Amniotic epithelial cell (primary cell): Measurements from ENCODE around the gene UBL3.
A peak's percentile ranks its signal among the peaks of the same experiment; 100 is the strongest.

Experiments
- DNase-seq: peaks from one replicate; pipeline ENCODE4 v3.0.0-alpha.2; 2010; ENCODE audit warnings: low read depth

The UBL3 gene

GRCh38 chr13:29850213-29850898 is at the start of gene UBL3:
Gene UBL3 (minus strand): TSS chr13:29850617. CDS start chr13:29849538, 1,079 bp downstream.
- peak; percentile 95 for DNase-seq

DNA sequence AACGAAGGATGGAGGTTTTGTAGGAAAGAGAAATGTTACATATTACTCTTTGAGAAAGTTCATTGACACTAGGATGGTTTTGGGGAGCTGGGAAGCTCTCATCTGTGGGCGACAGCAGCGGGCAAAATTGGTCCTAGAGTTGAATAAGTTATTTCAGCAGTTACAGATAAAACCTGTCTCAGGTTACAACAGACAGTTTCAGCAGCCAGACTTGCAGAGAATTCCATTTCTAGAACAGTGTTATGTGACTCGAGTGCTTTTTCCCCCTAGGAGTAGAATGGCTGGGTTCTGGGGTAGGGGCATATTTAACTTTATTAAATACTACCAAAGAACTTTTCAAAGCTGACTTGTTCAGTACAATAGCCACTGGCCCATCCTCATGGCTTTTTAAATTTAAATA is 46.7 kb upstream of the UBL3 start:
- DNase-seq = no peak

- no peak for DNase-seq
Measured at GRCh38 chr13:29893438-29893837, 43.0 kb upstream of the UBL3 start.

- DNase-seq = no peak
Measured at GRCh38 chr13:29892151-29892550, 41.7 kb upstream of the UBL3 start.

DNA sequence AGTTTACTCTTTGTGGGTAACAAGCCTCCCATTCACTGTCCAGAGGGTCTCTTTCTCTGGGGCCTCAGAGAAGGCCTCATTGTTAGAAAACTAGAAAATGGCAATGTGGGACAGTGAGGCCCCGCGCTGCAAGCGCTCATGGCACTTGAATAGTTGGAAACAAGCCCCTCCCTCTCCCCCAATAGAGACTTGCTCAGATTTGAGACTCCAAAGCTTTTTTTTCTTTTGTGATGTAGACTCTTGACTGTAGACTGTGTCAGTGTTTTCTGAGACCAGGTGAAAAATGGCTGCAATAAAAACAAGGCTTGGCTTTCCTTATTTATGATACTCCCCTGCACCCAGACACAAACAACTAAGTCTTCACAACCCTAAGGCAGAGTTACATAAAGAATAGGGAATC is 38.7 kb upstream of the UBL3 start:
- no peak for DNase-seq

GRCh38 chr13:29888306-29888705 is 37.9 kb upstream of the UBL3 start:
- DNase-seq = peak; percentile 69

DNA sequence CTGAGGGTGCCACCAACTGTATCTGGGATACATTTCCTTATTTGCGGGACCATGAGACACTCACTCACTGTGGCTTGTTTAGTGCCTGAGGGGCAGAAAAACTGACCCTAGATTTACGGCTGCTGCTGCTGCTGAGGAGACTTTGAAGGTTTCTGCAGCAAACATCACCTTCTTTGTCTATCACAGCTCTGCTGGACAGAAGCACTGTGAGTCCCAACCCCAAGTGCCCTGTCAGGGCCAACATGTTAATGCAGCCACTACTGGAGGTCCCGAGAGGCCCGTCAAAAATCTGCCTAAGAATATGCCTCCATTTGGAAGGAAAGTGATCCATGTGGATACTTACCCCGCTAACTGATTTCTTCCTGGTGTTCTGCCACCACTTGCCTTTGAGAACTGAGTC is 37.3 kb upstream of the UBL3 start:
- no peak for DNase-seq

DNA sequence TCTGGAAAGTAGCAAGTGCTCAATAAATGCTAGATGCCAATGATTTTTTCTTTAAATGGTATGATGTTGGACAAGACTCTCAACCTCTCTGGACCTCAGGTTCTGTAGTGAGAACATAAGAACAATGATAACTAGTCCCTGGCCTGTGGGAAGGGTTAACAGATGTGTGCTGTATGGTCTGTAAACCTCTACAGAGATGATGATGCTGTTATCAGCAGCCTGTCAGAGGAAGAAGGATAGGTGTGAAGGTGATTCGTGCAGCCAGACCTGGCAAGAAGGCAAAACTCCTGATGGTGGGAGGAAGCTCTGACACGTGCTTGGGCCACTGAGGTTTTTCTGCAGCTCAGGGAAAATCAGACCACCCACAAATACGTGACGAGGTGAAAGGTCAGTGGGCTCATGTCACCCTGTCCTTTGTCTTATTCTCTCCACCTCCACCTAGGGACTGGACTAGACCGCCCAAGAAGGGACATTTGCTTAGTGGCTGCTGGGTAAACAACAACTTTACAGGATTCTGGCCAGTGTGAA is 36.7 kb upstream of the UBL3 start:
- peak; percentile 13 for DNase-seq

DNA sequence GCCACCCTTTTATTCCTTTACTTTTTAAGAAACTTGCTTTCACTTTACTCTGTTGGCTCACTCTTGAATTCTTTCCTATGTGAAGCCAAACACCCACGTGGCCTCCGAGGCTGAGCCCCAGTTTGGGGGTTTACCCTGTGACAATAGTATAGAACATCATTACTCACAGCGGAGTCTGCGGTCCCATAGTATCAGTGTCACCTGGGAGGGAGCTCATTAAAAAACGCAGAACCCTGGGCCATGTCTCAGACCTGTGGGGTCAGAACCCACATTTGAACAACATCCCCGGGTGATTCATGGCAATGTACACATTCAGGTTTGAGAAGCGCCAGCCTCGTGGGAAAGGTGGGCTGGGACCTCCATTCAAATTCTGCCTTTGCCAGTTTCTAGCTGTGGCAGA is 36.0 kb upstream of the UBL3 start:
- DNase-seq = no peak

DNA sequence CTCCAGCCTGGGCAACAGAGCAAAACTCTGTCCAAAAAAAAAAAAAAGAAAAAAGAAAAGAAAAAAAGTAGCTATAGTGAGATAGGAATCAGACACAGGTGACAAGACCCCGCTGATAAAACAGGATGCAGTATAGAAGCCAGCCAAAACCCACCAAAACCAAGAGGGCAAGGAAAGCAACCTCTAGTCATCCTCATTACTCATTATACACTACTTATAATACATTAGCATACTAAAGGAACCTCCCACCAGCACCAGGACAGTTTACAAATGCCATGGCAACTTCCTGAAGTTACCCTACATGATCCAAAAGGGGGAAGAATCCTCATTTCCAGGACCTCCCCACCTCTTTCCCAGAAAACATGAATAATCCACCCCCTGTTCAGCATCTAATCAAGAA is 35.6 kb upstream of the UBL3 start:
- DNase-seq = no peak

DNA sequence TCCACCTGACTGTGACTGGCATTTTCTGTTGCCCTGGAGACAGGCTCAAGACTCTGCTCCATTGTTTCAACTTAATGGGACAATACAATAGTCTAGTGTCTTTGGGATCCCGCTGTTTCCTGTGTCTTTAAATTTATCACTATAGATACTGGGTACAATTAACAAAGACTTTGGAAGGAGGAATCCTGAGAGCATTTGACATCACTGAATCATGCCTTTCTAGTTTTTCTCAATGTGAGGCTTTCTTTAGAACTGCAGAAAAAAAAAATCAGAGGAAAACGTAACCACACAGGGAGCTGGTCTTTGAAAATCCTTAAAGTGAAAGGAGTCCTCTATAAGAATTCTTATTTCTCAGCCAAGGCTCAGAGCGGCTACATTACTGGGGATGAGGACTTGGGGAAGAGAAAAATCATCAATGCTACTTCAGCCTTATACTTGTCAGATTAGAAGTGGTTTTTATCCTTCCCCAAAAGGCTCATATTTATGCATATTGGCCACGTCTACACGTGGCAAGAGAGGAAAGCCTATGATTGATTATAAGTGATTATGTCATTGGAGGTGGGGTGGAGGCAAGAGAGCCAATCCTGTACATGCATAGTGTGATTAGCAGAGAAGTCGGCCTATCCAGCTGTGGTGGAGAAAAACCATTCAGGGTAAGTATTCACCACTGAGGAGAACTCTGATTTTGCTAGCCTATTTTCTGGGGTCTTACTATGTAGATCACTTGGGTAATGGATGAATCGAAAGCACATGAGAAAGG is 34.4 kb upstream of the UBL3 start:
- no peak for DNase-seq

DNA sequence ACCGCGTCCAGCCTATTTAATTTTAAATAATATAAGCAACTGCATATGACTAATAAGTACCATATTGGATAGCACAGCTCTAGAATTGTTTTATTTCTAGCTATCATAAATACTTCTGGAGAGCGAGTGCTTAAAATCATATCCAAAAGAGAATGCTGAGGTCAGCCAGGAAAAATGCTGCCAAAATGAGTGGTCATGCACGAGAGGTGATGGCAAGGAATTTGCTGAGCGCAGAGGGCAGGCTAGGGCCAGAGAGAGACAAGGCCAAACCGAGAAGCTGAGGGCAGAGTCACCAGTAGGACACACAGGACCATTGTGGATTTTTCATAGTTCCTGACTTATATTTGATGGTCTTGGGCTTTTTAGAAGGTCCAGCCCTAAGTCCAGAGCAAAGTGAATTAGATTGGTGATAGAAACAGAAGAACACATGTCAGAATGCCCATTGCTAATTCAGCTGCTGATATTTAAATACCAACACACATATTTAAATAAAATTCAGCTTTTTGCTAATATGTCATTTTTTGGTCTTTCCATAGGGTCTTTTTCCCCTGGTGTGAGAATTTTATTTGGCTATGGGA is 33.6 kb upstream of the UBL3 start:
- DNase-seq = no peak

DNA sequence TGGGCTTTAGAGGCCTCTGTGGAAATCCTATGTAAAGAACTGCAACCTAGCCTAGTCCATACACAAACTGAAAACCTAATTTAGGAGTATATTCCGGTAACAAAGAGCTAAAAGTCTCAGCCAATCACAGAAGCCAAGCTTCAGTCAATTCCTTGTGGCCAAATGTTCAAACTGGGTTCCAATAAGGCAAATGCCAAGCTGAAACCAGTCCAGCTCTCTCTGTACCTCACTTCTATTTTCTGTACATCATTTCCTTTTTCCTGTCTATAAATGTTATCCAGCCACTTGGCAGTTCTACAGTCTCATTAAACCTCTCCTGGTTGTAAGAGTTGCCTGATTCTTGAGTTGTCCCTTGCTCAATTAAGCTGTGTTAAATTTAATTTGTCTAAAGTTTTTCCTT is 31.7 kb upstream of the UBL3 start:
- no peak for DNase-seq

- DNase-seq = peak; percentile 47
Measured at GRCh38 chr13:29878101-29878500, 27.7 kb upstream of the UBL3 start.

DNA sequence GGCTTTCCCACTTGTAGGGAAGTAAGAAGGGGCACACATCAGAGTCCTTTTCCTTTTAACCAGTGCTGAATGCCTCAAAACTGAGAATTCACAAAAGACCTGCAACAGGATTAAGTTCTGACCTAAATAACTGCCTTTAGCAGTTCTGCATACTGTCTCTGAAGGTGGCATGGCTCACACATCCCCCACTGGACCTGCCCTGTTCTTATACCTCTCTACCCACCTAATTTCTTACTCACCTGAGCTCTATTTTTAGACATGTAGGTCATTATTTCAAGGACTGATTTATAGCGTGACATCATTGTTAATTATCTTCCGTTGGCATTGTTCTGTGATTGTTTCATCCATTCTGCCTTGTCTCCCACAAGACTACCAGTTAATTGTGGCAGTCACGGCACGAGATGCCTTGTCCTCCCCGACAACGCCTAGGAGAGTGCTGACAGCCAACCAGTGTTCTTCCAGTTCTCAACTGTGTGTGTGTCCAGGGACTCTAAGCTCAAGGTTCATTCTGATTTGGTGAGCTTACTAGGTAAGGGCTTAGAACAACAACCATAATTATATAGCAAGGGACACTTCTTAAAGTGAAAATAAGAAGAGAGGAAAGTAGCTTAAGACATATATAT is 27.1 kb upstream of the UBL3 start:
- no peak for DNase-seq

DNA sequence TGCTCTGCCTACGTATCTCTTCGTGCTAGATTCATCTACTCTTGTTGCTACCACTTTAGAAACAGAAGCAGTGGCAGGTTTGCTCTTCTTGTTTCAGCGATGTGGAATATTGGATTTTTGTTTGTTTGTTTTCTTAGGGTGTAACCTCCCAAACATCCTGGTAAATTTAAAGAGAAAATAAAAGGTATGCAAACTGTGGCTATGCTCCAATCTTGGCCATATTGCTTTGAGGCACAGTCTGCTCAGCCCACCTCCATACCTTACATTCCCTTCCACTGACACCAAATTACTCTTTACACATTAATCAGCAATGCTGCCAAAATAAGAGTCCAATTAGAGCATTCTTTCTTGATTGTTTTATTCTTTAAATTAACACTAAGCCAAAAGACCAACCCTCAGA is 25.2 kb upstream of the UBL3 start:
- DNase-seq = no peak

- no peak for DNase-seq
Measured at GRCh38 chr13:29868581-29868980, 18.2 kb upstream of the UBL3 start.

- no peak for DNase-seq
Measured at GRCh38 chr13:29865934-29866333, 15.5 kb upstream of the UBL3 start.

GRCh38 chr13:29861694-29862110 is 11.3 kb upstream of the UBL3 start:
- DNase-seq = peak; percentile 95

DNA sequence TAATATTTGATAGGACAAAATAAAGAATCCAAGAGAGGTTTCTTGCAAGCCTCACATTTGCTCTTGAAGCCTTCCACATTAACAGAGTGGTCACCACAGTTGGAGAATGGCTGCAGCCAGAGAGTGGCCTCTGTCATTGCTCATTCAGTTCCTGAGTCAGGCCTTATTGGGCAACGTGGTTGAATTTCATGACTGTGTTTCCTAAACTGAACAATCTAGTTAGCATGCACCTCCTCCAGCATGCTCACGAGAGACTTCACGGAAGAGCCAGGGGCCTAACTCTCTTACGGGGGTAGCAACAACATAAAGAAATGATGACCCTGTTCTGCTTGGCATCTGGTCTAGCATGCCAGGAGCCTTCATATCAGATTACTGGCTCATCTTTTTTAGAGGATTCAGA is 9.6 kb upstream of the UBL3 start:
- peak; percentile 88 for DNase-seq

GRCh38 chr13:29858667-29859066 is 8.2 kb upstream of the UBL3 start:
- peak; percentile 51 for DNase-seq

DNA sequence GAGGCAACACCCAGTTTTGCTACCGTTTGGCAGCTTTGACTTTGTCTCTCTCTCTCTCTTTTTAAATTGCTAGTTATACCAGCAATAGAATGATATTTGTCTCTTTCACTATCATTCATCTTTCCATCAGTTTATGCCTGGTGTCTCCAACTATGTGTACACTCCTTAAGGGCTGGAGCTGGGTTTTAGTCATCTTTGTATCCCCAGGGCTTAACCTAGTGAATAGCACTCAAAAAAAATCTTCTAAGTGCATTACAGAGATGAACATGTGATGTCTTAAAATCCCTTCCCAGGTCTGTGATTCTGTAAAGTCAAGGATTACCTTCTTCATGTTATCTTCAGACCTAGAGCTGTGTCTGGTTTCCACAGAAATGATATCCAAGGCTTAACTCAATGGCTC is 7.8 kb upstream of the UBL3 start:
- DNase-seq = no peak

DNA sequence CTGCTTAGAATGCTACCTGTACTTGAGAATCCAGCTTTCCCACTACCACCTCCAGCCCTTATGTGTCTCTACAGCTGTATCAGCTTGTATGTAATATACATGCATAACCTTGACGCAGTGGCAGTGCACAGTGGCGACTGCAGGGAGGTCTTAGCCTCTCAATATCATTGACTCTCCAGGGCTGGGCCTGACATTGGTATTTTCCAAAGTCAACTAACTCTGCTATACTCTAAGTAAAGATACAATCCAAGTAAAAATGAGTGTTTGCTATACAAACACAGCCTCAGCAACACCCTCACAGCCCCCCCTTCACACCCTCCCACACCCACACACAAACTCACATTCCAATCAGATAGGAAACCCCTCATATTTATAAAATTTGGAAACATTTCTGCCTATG is 6.7 kb upstream of the UBL3 start:
- DNase-seq = no peak
